Hematopoietic multipotent progenitor cell treated with erythropoietin and hydrocortisone succinate and interleukin-3 and kit ligand, for 17 days (in vitro differentiated cells): ENCODE results near the gene OR8B3.

Experiments
- DNase-seq: peaks from one replicate; pipeline ENCODE4 v3.0.0-alpha.2; 2015; ENCODE audit warnings: low spot score

Gene OR8B3

DNA sequence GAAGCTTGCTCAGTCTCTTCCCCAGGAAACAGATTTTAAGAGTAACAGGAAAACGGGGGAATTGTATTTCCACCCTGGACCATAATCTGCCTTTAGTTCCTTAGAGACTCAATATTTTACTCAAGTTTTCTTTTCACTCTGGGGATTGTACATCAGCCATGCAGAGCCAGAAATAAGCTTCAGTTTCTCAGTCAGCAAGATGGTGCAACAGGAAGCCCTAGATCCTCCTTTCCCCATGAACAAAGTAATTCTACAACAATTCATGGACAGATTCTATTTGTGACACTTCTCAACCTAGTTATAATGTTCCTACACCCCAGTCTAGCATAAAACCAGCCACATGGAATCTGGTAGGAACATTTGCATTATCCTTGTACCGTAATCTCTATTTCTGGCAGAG lies 39.3 kb downstream of the OR8B3 start:
- DNase-seq, result no peak

DNA sequence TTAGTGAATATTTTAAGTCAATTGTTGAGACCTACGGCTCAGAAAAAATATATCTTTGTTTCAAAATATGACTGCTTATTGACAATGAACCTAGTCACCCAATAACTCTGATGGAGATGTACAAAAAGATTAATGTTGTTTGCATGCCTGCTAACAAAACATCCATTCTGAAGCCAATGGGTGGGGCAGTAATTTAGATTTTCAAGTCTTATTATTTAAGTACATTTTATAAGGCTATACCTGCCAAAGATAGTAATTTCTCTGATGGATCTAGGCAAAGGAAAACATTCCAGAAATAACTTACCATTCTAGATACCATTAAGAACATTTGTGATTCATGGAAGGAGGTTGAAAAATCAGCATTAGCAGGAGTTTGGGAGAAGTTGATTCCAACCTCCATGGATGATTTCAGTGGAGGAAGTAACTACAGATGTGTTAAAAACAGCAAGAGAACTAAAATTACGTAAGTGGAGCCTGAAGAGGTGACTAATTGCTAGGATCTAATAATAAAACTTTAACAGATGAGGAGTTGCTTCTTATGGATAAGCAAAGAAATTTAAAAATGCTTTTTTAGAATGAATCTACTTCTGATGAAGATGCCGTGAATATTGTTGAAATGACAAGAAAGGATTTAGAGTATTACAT lies 52.4 kb downstream of the OR8B3 start:
- DNase-seq, result no peak
